PC-3 (cell line): ENCODE measurements around the gene PRUNE2.

Experiments used
- EZH2 ChIP-seq: fragments of 300-600 bp; sonication (generic); IDR thresholded peaks from one replicate; pipeline ENCODE4 v1.6.1; 2017; ENCODE audit warnings: antibody characterized with exemption, mild to moderate bottlenecking, low read length; ENCODE audit not compliant: unreplicated experiment
- TF ChIP-seq, protein P1 (sequence below): fragments of 300-600 bp; sonication (generic); conservative IDR thresholded peaks from 2 replicates; pipeline ENCODE4 v1.5.1; 2017; ENCODE audit warnings: antibody characterized with exemption, low read depth, mild to moderate bottlenecking, low read length

DNA sequence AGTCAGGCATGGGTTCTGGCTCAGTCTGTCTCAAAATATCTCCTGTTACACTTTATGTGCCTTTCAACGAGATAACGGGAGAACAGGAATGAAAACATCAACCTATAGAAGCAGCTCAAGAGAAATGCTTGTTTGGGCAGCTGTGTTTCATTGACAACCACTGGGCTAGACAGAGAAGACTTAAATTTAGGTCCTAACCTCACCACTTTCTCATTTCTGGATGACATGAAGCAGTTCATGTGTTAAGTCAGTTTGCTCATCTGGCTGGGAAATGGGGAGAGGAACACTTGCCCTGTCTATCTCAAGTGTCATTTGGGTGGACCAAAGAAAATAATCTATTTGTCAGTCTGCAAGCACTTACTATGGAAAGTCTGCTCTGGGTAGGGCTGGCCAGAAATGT lies 208.4 kb downstream of the PRUNE2 start:
- TF ChIP-seq, protein P1, sequence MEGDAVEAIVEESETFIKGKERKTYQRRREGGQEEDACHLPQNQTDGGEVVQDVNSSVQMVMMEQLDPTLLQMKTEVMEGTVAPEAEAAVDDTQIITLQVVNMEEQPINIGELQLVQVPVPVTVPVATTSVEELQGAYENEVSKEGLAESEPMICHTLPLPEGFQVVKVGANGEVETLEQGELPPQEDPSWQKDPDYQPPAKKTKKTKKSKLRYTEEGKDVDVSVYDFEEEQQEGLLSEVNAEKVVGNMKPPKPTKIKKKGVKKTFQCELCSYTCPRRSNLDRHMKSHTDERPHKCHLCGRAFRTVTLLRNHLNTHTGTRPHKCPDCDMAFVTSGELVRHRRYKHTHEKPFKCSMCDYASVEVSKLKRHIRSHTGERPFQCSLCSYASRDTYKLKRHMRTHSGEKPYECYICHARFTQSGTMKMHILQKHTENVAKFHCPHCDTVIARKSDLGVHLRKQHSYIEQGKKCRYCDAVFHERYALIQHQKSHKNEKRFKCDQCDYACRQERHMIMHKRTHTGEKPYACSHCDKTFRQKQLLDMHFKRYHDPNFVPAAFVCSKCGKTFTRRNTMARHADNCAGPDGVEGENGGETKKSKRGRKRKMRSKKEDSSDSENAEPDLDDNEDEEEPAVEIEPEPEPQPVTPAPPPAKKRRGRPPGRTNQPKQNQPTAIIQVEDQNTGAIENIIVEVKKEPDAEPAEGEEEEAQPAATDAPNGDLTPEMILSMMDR = no peak
- TF ChIP-seq EZH2 = no peak
